Activated CD8-positive, alpha-beta memory T cell treated with anti-CD3 and anti-CD28 coated beads, Interleukin-2, amount 10 ng/mL, durations not matched to agents 7 days and 5 days (primary cell): Measurements from ENCODE around the gene MORC1. TPM values are rescaled to one million over a fixed set of nuclear protein-coding genes. Genes with fewer than 3 reads are reported as not detected.

ENCODE experiments used
- ATAC-seq: fragments of 150-1000 bp; cut with Tn5 transposase; one replicate; pipeline ENCODE4 v1.10.0; 2021; ENCODE audit warnings: moderate library complexity
- CTCF ChIA-PET: fragments of 350-600 bp; sonication (Branson Sonifier 250); formaldehyde crosslinking; loops from one replicate; lab custom pipeline; 2021; ENCODE audit warnings: antibody characterized with exemption; lab: Charles Lee
- DNase-seq: peaks from one replicate; pipeline ENCODE4 v3.0.0-alpha.2; 2020
- H3K27ac Mint-ChIP-seq: one replicate; pipeline ENCODE4 v1.8.0; 2021; ENCODE audit warnings: mild to moderate bottlenecking, mixed read lengths
- H3K27me3 Mint-ChIP-seq: one replicate; pipeline ENCODE4 v1.8.0; 2021; ENCODE audit warnings: mixed read lengths
- H3K36me3 Mint-ChIP-seq: one replicate; pipeline ENCODE4 v1.8.0; 2021; ENCODE audit warnings: mild to moderate bottlenecking, mixed read lengths
- H3K4me1 Mint-ChIP-seq: one replicate; pipeline ENCODE4 v1.8.0; 2021; ENCODE audit warnings: mixed read lengths
- H3K4me3 Mint-ChIP-seq: one replicate; pipeline ENCODE4 v1.8.0; 2021; ENCODE audit warnings: mild to moderate bottlenecking, moderate library complexity, mixed read lengths
- H3K9me3 Mint-ChIP-seq: one replicate; pipeline ENCODE4 v1.8.0; 2022; ENCODE audit warnings: low read depth, mixed read lengths
- total RNA-seq, 2 experiments: library from RNA; stranded (reverse); gene quantifications; one replicate each; pipeline ENCODE4 v1.2.3, GENCODE V29; 2021

MORC1 gene
- total RNA-seq, 2 experiments from 2014 or later, result not detected

GRCh38 chr3:108983051-108983450 is 134.9 kb downstream of the MORC1 start:
- H3K9me3 Mint-ChIP-seq, result no peaks in the 10 kb centered on the region
- no peak overlapping the region for H3K4me3 Mint-ChIP-seq
- H3K4me1 Mint-ChIP-seq, result no peaks in the 10 kb centered on the region
- no peak overlapping the region for H3K27ac Mint-ChIP-seq
- H3K27me3 Mint-ChIP-seq, result peaks cover 44% of the 10 kb centered on the region
- CTCF ChIA-PET, result no interaction called here
- no peak for DNase-seq
- no peak for ATAC-seq
- H3K36me3 Mint-ChIP-seq, result no peaks in the 10 kb centered on the region

DNA sequence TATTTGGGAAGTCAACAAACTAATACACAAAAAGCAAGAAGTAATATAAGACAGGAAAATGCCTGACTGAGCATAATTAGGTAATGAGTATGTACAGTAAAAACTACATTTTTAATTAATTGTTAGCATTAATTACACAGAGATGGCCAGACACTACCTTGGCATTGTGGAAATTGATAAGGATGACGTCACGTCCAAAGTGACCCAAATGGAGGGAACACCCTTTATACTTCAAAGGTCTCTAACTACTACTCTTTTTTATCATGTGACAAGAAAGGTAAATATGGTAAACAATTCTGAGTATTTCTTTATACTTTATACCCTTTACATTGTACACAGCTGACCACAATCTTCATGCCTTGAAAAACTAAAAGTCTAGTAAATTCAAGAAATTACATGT is 141.9 kb downstream of the MORC1 start:
- H3K9me3 Mint-ChIP-seq, result no peaks in the 10 kb centered on the region
- no peaks in the 10 kb centered on the region for H3K36me3 Mint-ChIP-seq
- ATAC-seq, result no peak
- H3K4me1 Mint-ChIP-seq, result no peaks in the 10 kb centered on the region
- peaks cover 12% of the 10 kb centered on the region for H3K27me3 Mint-ChIP-seq
- H3K4me3 Mint-ChIP-seq, result no peak overlapping the region
- CTCF ChIA-PET, result no interaction called here
- no peak for DNase-seq
- H3K27ac Mint-ChIP-seq, result no peak overlapping the region

DNA sequence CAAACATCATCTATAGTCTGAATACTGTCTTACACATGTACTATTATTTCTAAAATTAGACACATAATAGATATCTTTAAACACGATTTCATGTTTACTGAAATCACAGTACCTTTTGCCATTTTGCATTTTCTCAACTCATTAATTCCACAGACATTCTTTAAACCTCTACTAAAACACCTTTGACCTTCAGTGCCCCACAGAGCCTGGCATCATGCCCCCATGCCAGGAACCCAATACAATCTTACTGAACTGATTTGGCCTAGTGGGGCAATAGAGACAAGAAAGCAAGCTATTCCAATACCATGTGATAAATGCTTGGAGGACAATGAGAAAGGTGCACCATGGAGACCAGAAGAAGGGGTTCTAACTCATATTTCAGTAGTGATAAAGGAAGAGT is 144.9 kb downstream of the MORC1 start:
- no peaks in the 10 kb centered on the region for H3K36me3 Mint-ChIP-seq
- H3K27me3 Mint-ChIP-seq, result peaks cover 8% of the 10 kb centered on the region
- CTCF ChIA-PET, result no interaction called here
- no peaks in the 10 kb centered on the region for H3K9me3 Mint-ChIP-seq
- DNase-seq (no peak), ATAC-seq (no peak)
- H3K27ac Mint-ChIP-seq, result no peak overlapping the region
- no peaks in the 10 kb centered on the region for H3K4me1 Mint-ChIP-seq
- no peak overlapping the region for H3K4me3 Mint-ChIP-seq

DNA sequence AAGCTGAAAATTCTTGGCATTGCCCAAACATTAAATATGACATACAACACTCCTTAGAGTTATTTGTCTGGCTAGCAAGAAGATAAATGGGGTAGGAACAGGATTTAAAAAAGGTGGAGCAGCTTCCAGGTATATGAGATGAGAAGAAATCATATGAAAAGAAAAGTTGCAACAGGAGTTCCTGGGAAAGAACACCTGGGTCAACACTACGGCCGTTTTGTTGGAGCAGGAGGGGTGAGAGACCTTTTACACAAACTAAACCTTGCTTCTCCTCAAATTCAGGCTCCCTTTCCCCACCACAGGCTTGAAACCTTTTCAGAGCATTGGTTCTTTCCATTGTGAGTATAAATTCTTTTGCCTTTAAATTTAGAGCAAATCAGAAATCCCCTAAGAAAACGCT is 145.5 kb downstream of the MORC1 start:
- no peaks in the 10 kb centered on the region for H3K4me1 Mint-ChIP-seq
- H3K9me3 Mint-ChIP-seq, result no peaks in the 10 kb centered on the region
- CTCF ChIA-PET, result interaction anchor here (1.3 kb wide), 1 partner anchor 51 kb away, joined by 3 read pairs; no protein-coding TSS in a partner anchor
- no peaks in the 10 kb centered on the region for H3K36me3 Mint-ChIP-seq
- peaks cover 8% of the 10 kb centered on the region for H3K27me3 Mint-ChIP-seq
- H3K4me3 Mint-ChIP-seq, result no peak overlapping the region
- no peak for DNase-seq
- ATAC-seq, result no peak
- no peak overlapping the region for H3K27ac Mint-ChIP-seq

GRCh38 chr3:108970561-108970960 is 147.4 kb downstream of the MORC1 start:
- Mint-ChIP-seq H3K9me3 (no peaks in the 10 kb centered on the region), H3K4me1 (peaks cover 2% of the 10 kb centered on the region), H3K27me3 (peaks cover 8% of the 10 kb centered on the region), H3K36me3 (no peaks in the 10 kb centered on the region), H3K27ac (no peak overlapping the region), H3K4me3 (no peak overlapping the region)
- DNase-seq (no peak), ATAC-seq (no peak)
- CTCF ChIA-PET, result no interaction called here

- Mint-ChIP-seq H3K36me3 (no peaks in the 10 kb centered on the region), H3K4me1 (peaks cover 3% of the 10 kb centered on the region), H3K27ac (no peak overlapping the region), H3K27me3 (no peaks in the 10 kb centered on the region), H3K4me3 (no peak overlapping the region), H3K9me3 (no peaks in the 10 kb centered on the region)
- ATAC-seq (no peak), DNase-seq (no peak)
- CTCF ChIA-PET, result no interaction called here
These were observed 151.2 kb downstream of the MORC1 start for GRCh38 chr3:108966773-108967172.

GRCh38 chr3:108959017-108959416 is 158.9 kb downstream of the MORC1 start:
- H3K4me1 Mint-ChIP-seq, result peaks cover 4% of the 10 kb centered on the region
- DNase-seq (no peak), ATAC-seq (no peak)
- H3K36me3 Mint-ChIP-seq, result no peaks in the 10 kb centered on the region
- peaks cover 20% of the 10 kb centered on the region for H3K27me3 Mint-ChIP-seq
- CTCF ChIA-PET, result no interaction called here
- no peaks in the 10 kb centered on the region for H3K9me3 Mint-ChIP-seq
- no peak overlapping the region for H3K27ac Mint-ChIP-seq
- H3K4me3 Mint-ChIP-seq, result no peak overlapping the region

- H3K4me3 Mint-ChIP-seq, result no peak within 1 kb of the TSS
- no peak within 1 kb of the TSS for H3K27ac Mint-ChIP-seq
- H3K4me1 Mint-ChIP-seq, result no peaks in the 10 kb centered on the region
- CTCF ChIA-PET, result no interaction called here
- H3K36me3 Mint-ChIP-seq, result no peaks in the 10 kb centered on the region
- H3K9me3 Mint-ChIP-seq, result no peaks in the 10 kb centered on the region
- DNase-seq (no peak), ATAC-seq (no peak)
- H3K27me3 Mint-ChIP-seq, result peaks cover 18% of the 10 kb centered on the region
These were observed 164.2 kb downstream of the MORC1 start, which contains the start of gene GUCA1C for GRCh38 chr3:108953700-108954099. Gene GUCA1C (minus strand): TSS chr3:108953879. CDS start chr3:108953762, 117 bp downstream.

GRCh38 chr3:108953210-108953609 is 164.7 kb downstream of the MORC1 start:
- H3K27ac Mint-ChIP-seq, result no peak overlapping the region
- ATAC-seq, result no peak
- H3K27me3 Mint-ChIP-seq, result peaks cover 18% of the 10 kb centered on the region
- no peaks in the 10 kb centered on the region for H3K36me3 Mint-ChIP-seq
- CTCF ChIA-PET, result no interaction called here
- no peaks in the 10 kb centered on the region for H3K4me1 Mint-ChIP-seq
- H3K4me3 Mint-ChIP-seq, result no peak overlapping the region
- no peaks in the 10 kb centered on the region for H3K9me3 Mint-ChIP-seq
- DNase-seq, result no peak

DNA sequence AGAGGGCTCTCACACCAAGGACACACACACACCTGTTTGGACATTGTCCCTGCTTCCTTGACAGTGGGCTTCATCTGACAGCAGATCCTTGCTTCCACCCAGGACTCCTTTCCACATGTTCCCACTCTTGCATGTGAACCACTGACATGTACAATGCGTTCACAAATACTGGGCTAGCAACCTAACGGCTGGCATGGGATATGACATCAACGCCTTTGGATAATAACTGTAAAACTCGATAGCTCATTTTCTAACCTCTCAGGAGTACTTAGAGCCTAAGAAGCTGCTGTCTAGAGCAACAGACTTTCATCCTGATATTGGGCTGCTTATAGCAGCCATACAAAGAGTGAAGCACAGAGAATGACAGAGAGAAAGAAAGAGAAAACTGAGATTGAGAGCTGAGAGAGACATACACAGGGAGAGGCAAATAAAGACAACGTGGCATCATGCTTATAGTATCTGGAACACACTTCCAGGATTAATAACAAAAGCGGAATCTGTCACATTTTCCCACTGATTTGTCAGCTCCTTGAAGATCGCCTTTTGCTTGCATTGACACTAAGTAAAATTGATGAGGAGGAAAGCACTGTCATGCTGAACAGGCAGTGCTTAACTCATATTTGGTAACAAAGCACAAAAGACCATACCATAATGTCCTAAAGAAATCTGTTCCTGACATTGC is 166.0 kb downstream of the MORC1 start:
- ATAC-seq (no peak), DNase-seq (no peak)
- Mint-ChIP-seq H3K4me3 (no peak overlapping the region), H3K36me3 (no peaks in the 10 kb centered on the region), H3K9me3 (no peaks in the 10 kb centered on the region), H3K27ac (no peak overlapping the region), H3K4me1 (no peaks in the 10 kb centered on the region), H3K27me3 (peaks cover 16% of the 10 kb centered on the region)
- CTCF ChIA-PET, result no interaction called here

GRCh38 chr3:108947855-108948254 is 170.1 kb downstream of the MORC1 start:
- CTCF ChIA-PET, result no interaction called here
- Mint-ChIP-seq H3K9me3 (no peaks in the 10 kb centered on the region), H3K4me3 (no peak overlapping the region), H3K36me3 (no peaks in the 10 kb centered on the region), H3K4me1 (no peaks in the 10 kb centered on the region), H3K27ac (no peak overlapping the region), H3K27me3 (peaks cover 12% of the 10 kb centered on the region)
- ATAC-seq (no peak), DNase-seq (no peak)

DNA sequence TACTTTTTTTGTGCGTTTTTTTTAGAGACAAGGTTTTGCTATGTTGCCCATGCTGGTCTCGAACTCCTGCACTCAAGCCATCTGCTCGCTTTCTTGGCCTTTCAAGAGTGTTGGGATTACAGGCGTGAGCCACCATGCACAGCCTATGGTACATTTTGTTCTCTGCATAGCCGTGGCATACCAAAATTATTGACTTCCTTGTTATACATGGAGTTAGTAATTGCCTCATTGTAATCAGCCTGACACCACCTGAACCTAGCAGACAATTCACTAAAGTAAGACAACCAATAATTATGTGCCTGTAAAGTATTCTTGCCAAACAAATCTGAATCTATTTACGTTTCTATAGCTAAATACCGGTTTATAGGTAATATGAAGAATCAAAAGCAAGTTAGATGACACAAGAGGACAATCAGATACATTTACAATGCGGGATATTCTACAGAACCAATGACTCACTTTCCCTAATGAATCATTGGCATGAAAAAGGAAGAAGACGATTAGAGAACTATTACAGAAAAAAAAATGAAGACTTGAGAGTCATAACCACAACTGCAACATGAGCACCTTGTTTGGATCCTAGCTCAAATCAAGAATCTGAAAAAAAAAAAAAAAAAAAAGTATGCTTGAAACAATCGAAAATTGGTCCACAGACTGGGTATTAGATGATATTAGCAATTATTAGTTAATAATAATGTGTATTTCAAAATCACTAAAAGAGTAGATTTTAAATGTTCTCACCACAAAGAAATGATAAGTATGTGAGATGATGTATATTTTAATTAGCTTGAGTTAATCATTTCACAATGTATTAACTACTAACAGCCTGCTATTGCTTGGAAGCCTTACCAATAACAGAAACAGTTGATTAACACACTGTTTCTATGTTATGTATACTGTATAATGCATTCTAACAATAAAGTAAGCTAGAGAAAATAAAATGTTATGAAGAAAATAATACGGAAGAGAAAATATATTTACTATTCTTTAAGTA is 171.3 kb downstream of the MORC1 start:
- H3K36me3 Mint-ChIP-seq, result no peaks in the 10 kb centered on the region
- no peak overlapping the region for H3K4me3 Mint-ChIP-seq
- CTCF ChIA-PET, result no interaction called here
- H3K27me3 Mint-ChIP-seq, result peaks cover 11% of the 10 kb centered on the region
- H3K9me3 Mint-ChIP-seq, result no peaks in the 10 kb centered on the region
- no peak for DNase-seq
- no peaks in the 10 kb centered on the region for H3K4me1 Mint-ChIP-seq
- no peak for ATAC-seq
- no peak overlapping the region for H3K27ac Mint-ChIP-seq

DNA sequence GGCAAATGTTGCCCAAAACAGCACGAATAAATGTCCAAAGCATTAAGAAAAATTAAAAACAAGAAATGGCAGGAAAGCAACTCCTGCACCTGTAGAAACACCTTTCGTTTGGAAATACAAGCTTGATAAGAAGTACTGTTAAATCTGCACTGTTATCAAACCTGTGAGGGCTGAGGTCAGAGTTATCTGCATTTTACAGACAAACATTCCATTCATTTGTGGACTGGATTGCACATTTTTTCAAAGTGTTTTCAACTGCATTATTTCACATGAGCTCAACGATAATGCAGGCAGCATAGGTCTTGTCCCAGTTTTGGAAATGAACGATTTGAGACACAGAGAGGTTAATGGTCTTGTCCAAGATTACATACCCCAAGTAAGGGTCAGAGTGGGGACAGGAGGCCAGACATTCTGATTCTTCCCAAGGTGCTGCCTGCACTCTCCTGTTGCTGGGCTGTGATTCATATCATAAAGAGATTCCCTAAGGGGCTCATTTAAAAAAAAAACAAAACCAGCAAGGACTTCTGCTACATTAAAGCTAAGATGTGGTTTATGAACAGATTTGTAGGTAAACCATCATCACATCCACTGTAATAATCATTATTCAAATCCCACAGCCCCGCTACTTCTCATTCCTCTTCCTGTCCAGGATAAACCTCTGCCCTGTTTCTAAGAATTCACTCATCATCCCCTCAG is 177.2 kb downstream of the MORC1 start:
- no peak for DNase-seq
- H3K4me3 Mint-ChIP-seq, result no peak overlapping the region
- peaks cover 5% of the 10 kb centered on the region for H3K27me3 Mint-ChIP-seq
- H3K36me3 Mint-ChIP-seq, result no peaks in the 10 kb centered on the region
- H3K9me3 Mint-ChIP-seq, result no peaks in the 10 kb centered on the region
- H3K4me1 Mint-ChIP-seq, result no peaks in the 10 kb centered on the region
- CTCF ChIA-PET, result interaction anchor here (1.1 kb wide), 1 partner anchor 83 kb away, joined by 3 read pairs; no protein-coding TSS in a partner anchor
- no peak for ATAC-seq
- H3K27ac Mint-ChIP-seq, result no peak overlapping the region
